GM21526 (cell line): Measurements from ENCODE around the gene UBE2J1.
"Not testable (repeated sequence)": the region's sequence is repeated elsewhere in the genome, so short reads cannot be mapped to it uniquely, and the experiment has no call there.

ENCODE experiments used
- ATAC-seq: cut with Tn5 transposase; IDR thresholded peaks from one replicate; pipeline ENCODE4 v1.9.1; 2021; ENCODE audit warnings: moderate library complexity; ENCODE audit not compliant: unreplicated experiment, low FRiP score

Gene UBE2J1

DNA sequence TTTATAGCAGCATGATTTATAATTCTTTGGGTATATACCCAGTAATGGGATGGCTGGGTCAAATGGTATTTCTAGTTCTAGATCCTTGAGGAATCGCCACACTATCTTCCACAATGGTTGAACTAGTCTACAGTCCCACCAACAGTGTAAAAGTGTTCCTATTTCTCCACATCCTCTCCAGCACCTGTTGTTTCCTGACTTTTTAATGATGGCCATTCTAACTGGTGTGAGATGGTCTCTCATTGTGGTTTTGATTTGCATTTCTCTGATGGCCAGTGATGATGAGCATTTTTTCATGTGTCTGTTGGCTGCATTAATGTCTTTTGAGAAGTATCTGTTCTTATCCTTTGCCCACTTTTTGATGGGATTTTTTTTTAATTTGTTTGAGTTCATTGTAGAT is 57.4 kb downstream of the UBE2J1 start:
- not testable (repeated sequence) for ATAC-seq

DNA sequence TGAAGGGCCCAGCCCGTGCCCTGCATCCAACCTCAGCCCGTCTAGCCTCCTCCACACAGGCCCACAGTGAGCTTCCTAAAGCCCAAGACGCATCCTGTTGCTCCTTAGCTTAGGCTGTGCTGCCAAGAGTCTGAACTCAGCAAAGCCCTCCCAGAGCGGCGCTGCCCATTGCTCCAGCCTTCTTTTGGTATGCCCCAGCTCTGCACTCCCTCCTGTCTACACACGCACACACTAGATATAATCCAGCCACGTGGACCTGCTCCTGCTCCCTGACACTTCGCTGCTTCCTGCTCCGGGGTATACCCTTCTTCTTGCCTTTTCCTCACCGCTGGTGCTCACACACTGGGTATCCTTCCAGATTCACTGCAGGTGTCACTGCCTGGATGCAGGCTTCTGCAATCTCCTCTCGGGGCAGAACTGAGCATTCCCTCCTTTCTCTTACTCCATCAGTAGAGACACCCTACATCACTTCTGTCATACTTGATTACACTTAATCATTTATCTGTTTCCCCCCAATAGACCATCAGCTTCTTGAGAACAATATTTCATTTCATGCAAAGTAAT is 61.2 kb downstream of the UBE2J1 start:
- ATAC-seq: no peak

DNA sequence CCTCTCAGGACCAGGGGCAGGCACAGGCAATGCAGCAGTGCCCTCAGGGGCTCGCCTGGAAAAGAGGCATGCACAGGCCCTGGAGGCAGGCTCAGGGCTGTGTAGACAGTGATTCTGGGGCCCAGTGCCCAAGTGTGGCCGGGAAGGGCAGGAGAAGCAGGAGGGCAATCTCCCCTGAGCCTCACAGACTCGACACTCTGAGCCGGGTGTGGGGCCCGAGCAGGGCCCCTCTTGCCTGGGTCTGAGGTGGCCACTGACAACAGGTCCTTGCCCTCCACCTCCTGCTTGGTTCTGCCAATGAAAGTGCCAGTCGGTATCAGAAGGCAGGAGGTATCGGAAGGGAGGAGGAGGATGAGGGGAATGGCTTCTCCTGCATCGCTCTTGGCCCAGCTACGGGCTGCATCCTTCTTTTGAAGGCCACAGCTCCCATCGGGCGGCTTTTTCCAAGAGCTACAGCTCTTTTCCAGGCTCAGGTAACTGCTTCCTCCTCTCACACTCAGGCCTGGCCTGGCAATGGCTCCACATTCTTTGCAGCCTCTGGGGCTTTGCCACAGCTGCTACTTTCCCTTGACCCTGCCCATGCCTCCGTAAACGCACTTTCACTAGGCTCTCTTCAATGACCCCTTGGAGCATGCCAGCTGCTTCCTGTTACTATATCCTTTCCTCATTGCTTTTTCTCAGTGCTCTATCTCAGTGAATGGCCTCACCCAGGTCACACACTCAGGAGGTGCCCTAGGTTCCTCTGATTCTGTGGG is 61.9 kb downstream of the UBE2J1 start:
- ATAC-seq: no peak

DNA sequence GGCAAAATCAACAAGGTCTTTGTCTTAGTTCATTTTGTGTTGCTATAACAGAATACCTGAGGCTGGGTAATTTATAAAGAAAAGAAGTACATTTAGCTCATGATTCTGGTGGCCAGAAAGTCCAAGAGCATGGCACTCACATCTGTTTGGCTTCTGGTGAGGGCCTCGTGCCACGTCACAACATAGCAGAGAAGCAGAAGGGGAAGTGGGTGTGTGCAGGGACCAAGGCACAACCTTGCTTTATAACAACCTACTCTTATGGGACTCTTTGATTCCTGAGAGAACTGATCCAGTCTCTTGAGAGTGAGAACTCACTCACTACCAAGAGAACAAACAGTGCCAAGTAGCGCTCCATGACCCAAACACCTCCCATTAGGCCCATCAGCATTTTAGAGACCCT is 62.8 kb downstream of the UBE2J1 start:
- ATAC-seq: no peak

DNA sequence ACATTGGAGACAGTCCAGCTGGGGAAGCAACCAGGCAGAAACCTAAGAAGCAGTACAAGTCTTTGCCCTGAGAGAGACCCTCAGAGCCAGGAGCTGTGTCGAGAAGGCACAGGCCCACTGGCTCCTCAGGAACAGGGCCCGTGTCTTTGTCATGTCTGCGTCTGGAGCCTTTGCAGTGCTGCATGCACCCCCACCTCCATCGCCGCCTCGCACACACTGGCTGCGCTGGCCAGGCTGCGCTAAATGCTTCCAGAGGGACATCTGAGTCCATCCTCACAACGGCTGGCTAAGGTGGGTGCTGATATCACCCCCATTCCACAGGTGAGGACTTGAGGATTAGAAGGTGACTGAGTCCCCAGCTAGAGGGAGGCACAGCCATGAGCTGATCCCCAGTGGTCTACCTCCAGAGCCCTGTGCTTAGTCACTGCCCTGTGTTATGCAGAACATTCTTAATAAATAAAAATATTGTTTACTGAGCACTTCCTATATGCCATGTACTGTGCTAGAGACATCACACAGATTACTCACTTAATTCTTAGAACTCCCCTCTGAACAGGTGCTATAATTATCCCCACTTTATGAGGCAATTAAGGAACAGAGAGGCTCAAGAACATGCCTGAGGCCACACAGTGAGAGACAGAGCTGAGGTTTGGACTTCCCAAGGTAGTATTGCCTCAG is 65.0 kb downstream of the UBE2J1 start:
- ATAC-seq: no peak

DNA sequence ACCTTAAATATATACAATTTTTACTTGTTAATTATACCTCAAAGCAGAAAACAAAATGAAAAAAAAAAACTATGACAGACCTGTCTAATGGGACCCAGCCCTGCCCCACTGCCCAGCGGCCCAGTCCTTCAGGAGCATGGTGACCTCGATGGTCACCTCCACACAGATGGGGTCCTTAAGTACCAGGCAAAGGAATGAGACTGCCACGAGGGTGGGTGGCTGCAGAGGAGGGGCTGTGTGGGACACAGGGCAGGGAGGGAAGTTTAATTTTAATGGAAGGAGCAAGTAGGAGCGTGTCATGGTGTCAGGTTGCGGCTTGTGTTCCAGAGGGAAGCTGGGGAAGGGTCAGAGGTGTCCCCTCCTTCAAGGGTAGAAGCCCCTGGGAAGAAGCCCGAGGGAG is 66.0 kb downstream of the UBE2J1 start:
- ATAC-seq: no peak

DNA sequence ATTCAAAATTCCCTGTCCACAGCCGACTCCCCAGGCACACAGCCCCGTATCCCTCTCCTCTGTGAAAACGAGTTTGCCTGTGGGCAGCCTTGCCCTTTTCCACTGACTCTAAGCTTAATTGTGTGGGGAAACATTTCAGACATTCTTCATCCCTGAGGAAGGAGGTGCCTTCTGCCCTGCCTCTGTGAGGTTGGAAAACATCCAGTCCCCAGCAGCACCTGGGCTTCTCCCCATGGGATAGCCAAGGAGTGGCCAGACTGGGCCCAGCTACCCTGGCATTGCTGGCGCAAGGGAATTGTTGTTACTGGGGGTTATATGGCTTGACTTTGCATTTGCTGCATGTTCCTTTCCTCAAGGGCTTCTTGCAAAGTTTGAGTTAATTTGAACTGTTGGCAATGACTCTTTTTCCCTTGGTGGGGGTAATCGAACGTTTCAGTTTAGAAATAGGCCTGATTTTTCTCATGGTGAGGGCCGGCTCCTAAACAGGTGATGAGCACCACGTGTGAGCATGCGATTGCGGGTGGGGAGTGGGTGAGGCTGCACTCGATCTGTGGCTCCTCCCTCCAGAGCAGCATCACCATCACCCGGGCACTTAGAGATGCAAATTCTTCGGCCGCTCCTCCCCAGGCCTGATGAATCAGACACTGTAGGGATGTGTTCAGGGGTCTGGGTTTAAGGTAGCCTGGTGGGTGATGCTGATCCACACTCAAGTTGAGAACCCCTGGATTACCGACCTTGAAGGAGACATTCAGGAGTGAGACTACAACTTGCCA is 67.4 kb downstream of the UBE2J1 start:
- ATAC-seq: no peak

DNA sequence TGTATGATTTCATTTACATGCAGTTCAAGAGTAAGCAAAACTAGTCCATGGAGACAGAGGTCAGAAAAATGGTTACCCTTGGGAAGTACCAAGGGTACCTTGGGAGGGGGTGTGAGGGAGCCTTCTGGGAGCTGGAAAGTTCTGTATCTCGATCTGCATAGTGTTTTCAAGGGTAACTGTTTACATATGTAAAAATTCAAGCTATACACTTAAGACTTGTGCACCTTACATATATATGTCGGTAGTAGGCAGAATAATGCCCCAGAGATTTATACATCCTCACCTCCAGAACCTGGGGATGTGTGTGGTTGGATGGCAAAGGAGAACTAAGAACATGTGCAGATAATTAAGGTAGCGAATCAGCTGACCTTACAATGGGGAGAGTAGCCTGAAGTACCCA is 68.4 kb downstream of the UBE2J1 start:
- no peak for ATAC-seq

DNA sequence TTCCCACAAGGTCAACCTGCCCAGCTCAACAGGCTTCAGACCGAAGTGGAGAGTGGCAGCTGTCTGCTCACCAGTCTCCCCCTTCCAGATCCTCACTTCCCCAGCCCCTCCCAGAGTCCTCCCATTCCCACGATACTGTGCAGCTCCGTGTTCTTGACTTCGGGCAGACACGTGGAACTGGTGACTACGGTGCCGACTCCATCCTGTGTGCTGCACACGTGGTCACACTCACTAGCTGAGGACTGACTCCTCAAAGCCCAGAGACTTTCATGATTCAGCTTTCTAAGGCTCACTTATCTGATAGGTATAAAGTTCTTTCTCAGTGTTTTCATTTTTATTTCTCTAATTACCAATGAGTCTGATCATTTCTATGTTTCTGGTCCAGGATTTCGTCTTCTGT is 69.8 kb downstream of the UBE2J1 start:
- ATAC-seq: no peak

DNA sequence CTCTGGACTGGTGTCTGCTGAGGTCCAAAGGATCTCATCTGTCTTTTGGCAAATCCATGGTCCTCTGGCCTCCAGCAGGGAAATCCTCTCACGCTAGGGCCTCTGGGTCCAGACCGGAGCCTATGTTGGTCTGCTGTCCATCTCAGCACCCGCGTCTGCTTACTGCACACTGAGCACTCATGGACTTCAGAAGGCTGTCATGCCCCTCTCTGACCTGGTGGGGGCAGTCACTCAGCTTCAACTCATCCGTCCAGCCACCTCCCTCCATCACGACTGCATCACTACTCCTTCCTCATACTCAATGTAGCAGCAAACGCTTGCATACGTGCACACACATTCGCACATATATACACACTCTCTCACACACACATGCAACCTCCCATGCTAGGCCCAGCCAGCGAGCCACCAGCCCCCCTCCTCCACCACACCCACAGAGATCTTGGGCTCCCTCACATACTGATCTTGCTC is 70.7 kb downstream of the UBE2J1 start:
- ATAC-seq: peak; percentile 97

DNA sequence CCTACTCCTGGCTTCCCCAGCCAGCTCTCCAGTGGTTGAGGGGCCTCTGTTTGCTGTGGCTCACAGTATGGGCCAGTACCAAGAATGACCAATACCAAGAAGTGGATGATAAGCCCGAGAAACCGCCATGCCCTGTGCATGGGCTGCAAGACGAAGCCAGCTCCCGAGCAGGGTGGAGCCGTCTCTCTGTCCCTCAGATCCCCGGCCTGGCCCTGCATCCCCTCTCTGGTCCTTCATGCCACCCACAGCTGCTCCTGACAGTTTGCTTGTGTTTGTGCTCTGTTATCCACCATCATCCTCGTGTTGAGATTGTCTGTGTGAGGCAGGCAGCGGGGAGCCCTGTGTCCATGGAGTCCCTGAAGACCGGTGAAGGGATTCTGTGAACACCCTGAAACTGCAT is 73.6 kb downstream of the UBE2J1 start:
- no peak for ATAC-seq
